Smooth muscle cell (in vitro differentiated cells): ENCODE measurements around the gene TBC1D10A. TPM values are rescaled to one million over a fixed set of nuclear protein-coding genes. Genes with fewer than 3 reads are reported as not detected.

ENCODE experiments used
- DNase-seq: peaks from one replicate; lab custom pipeline; 2025; ENCODE audit not compliant: unreplicated experiment; lab: John Stamatoyannopoulos, UW
- H2AFZ ChIP-seq: fragments of 200-600 bp; sonication (generic); 2 replicates; pipeline ENCODE4 v1.6.0; 2016; ENCODE audit warnings: antibody characterized with exemption, low read depth, mild to moderate bottlenecking
- H3F3A ChIP-seq: fragments of 200-600 bp; sonication (generic); 2 replicates; pipeline ENCODE4 v1.6.0; 2017; ENCODE audit warnings: antibody characterized with exemption, low read depth
- H3K27ac ChIP-seq: fragments of 200-600 bp; sonication (generic); 2 replicates; pipeline ENCODE4 v1.5.1; 2016; ENCODE audit warnings: low read depth, mild to moderate bottlenecking
- H3K27me3 ChIP-seq: fragments of 200-600 bp; sonication (generic); 2 replicates; pipeline ENCODE4 v1.6.1; 2016; ENCODE audit warnings: low read depth, mild to moderate bottlenecking
- H3K36me3 ChIP-seq: fragments of 200-600 bp; sonication (generic); 2 replicates; pipeline ENCODE4 v1.5.1; 2016; ENCODE audit warnings: low read depth
- H3K4me1 ChIP-seq: fragments of 200-600 bp; sonication (generic); 2 replicates; pipeline ENCODE4 v1.5.1; 2016; ENCODE audit warnings: low read depth
- H3K4me2 ChIP-seq: fragments of 200-600 bp; sonication (generic); 2 replicates; pipeline ENCODE4 v1.6.0; 2016; ENCODE audit warnings: mild to moderate bottlenecking
- H3K4me3 ChIP-seq: fragments of 200-600 bp; sonication (generic); 2 replicates; pipeline ENCODE4 v1.5.1; 2016; ENCODE audit warnings: mild to moderate bottlenecking
- H3K79me2 ChIP-seq: fragments of 200-600 bp; sonication (generic); 2 replicates; pipeline ENCODE4 v1.6.0; 2016; ENCODE audit warnings: low read depth, mild to moderate bottlenecking
- H3K9ac ChIP-seq: fragments of 200-600 bp; sonication (generic); 2 replicates; pipeline ENCODE4 v1.6.0; 2016; ENCODE audit warnings: low read depth
- H3K9me3 ChIP-seq: fragments of 200-600 bp; sonication (generic); replicated peaks from 2 replicates; pipeline ENCODE4 v1.5.1; 2016; ENCODE audit warnings: low read depth
- H4K20me1 ChIP-seq: fragments of 200-600 bp; sonication (generic); 2 replicates; pipeline ENCODE4 v1.6.0; 2016; ENCODE audit warnings: low read depth
- WGBS: methylation state at CpG from one replicate; pipeline ENCODE4 v1.1.7; 2016; ENCODE audit warnings: low lambda C conversion rate; 5-methylcytosine and 5-hydroxymethylcytosine counted together
- polyA plus RNA-seq: library from polyadenylated mRNA; unstranded; fragments of >200 nt; fragmentation: Nextera tagmentation; extraction: Ambion mirVana; gene quantifications from 2 replicates; pipeline ENCODE4 v1.2.1, GENCODE V29; 2016
- total RNA-seq: library from RNA; depleted of rRNA; stranded (reverse); fragments of >200 nt; gene quantifications from 2 replicates; pipeline ENCODE4 v1.2.3, GENCODE V29; 2014
- TF ChIP-seq, protein P1 (sequence below): fragments of 200-600 bp; sonication (generic); IDR thresholded peaks from 2 replicates; pipeline ENCODE4 v1.5.1; 2017; ENCODE audit warnings: borderline replicate concordance, mild to moderate bottlenecking, antibody characterized with exemption; ENCODE audit not compliant: insufficient read depth, poor library complexity, severe bottlenecking

TBC1D10A gene
- total and polyA plus RNA-seq, 2 experiments from 2014 or later, result 16.8 to 51.1 TPM

DNA sequence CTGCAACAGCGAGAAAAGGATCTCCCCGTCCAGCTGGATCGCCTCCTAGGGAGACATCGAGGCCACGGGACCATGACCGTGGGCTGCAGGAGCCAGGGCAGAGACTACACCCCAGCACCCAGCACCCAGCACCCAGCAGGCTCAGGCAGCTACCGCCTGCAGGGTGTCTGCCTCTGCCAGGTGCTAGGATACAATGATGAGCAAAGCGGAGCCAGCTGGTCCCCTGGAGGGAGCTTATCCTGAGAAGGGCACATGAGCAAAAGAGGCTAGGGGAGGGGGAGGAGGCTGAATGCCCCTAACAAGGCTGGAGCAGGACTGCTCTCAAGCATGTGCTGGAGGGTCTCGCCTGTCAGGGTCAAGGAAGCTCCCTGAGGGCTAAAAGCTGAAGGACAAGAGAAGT is 32.7 kb downstream of the TBC1D10A start:
- Histone ChIP-seq H3K79me2 (no peaks in the 10 kb centered on the region), H3K36me3 (no peaks in the 10 kb centered on the region), H3K4me3 (no peak overlapping the region), H3K9me3 (no peaks in the 10 kb centered on the region), H2AFZ (no peak overlapping the region), H4K20me1 (peaks cover 87% of the 10 kb centered on the region), H3K4me1 (peaks cover 5% of the 10 kb centered on the region), H3F3A (peaks cover 17% of the 10 kb centered on the region), H3K27ac (no peak overlapping the region), H3K9ac (no peak overlapping the region), H3K4me2 (no peak overlapping the region), H3K27me3 (no peaks in the 10 kb centered on the region)
- DNase-seq, result no peak
- TF ChIP-seq, protein P1, sequence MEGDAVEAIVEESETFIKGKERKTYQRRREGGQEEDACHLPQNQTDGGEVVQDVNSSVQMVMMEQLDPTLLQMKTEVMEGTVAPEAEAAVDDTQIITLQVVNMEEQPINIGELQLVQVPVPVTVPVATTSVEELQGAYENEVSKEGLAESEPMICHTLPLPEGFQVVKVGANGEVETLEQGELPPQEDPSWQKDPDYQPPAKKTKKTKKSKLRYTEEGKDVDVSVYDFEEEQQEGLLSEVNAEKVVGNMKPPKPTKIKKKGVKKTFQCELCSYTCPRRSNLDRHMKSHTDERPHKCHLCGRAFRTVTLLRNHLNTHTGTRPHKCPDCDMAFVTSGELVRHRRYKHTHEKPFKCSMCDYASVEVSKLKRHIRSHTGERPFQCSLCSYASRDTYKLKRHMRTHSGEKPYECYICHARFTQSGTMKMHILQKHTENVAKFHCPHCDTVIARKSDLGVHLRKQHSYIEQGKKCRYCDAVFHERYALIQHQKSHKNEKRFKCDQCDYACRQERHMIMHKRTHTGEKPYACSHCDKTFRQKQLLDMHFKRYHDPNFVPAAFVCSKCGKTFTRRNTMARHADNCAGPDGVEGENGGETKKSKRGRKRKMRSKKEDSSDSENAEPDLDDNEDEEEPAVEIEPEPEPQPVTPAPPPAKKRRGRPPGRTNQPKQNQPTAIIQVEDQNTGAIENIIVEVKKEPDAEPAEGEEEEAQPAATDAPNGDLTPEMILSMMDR, result no peak
- 95% methylated on average over 9 of the region's 9 CpGs for WGBS

DNA sequence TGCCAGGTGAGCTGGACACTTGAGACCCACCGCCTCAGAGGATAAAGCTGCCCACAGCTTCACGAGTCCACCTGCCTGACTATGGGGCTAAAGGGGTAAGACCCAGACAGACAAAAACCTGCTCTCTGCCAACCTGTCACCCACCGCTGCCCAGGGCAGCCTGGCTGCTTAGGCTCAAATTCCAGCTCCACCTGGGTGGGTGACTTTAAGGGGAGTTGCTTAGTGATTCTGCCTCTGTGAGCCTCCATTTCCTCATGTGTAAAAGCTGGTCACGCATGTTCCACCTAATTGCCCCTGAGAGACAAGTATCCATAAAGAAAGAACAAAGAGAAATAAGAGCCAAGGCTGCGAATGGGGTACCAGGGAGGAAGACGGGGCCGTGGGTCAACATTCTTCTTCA is 33.7 kb downstream of the TBC1D10A start:
- TF ChIP-seq, protein P1, result no peak
- Histone ChIP-seq H2AFZ (no peak overlapping the region), H3F3A (peaks cover 17% of the 10 kb centered on the region), H3K4me2 (no peak overlapping the region), H3K9me3 (no peaks in the 10 kb centered on the region), H3K4me3 (no peak overlapping the region), H3K27me3 (no peaks in the 10 kb centered on the region), H3K9ac (no peak overlapping the region), H3K36me3 (no peaks in the 10 kb centered on the region), H3K4me1 (peaks cover 14% of the 10 kb centered on the region), H4K20me1 (peaks cover 77% of the 10 kb centered on the region), H3K79me2 (no peaks in the 10 kb centered on the region), H3K27ac (no peak overlapping the region)
- DNase-seq, result no peak
- WGBS, result over 99% methylated on average over 7 of the region's 7 CpGs

DNA sequence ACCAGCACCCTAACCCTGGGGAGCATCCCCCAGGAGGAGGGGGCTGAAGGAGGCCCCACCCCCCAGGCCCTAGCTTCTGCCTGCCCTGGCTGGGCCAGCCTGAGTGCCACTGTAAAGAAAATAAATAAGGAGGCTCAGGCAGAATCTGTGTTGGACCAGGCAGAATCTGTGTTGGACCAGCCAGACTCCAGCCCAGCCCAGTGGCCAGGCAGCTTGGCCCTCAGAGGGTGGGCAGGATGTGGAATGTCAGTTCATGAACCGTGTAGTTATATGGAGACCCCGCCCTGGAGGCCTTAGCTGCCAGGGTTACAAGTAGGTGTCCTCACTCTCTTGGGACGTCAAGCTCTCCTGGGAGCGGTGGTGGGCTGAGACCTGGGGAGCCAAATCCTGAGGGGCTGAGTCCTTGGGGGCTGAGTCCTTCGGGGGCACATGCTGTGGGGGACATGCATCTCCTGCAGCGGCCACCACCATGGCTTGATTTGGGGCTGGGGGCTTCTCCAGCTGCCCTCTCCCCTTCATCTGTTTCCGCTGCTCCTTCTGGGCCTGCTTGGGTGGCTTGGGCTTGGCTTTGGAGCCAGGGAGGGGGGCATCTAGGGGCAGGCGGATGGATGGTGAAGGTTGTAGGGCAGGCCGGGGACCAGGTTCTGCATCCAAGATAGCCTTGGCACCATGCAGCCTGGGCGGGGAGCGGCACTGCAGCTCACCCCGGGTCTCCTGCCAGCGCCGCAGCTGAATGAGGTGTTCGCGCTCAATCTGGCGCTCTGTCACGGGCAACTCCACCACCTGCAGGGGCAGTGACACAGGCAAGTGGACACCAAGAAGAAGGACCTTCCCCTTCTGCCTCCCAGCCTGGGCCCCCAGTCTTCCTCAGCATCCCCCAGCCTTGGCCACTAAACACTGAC is 34.4 kb downstream of the TBC1D10A start:
- Histone ChIP-seq H3K4me3 (no peak overlapping the region), H3K36me3 (no peaks in the 10 kb centered on the region), H3K9ac (no peak overlapping the region), H2AFZ (no peak overlapping the region), H3F3A (peaks cover 17% of the 10 kb centered on the region), H3K4me2 (no peak overlapping the region), H3K27me3 (no peaks in the 10 kb centered on the region), H3K79me2 (no peaks in the 10 kb centered on the region), H3K27ac (no peak overlapping the region), H3K4me1 (peaks cover 14% of the 10 kb centered on the region), H3K9me3 (no peaks in the 10 kb centered on the region), H4K20me1 (peaks cover 72% of the 10 kb centered on the region)
- TF ChIP-seq, protein P1, result no peak
- WGBS, result 96% methylated on average over 15 of the region's 18 CpGs
- no peak for DNase-seq
